Coronary artery (tissue), 2 donors: Measurements from ENCODE around the gene RPL41.

Experiments
- DNase-seq: peaks from one replicate; pipeline ENCODE4 v3.0.0-alpha.2; 2017; ENCODE audit warnings: low spot score
- H3K27ac ChIP-seq, 2 donors: fragments of 200-600 bp; sonication (generic); one replicate each; pipeline ENCODE4 v1.5.1; 2016 to 2019
- H3K4me3 ChIP-seq: fragments of 200-600 bp; sonication (generic); 2 replicates; pipeline ENCODE4 v1.5.1; 2016; ENCODE audit warnings: mild to moderate bottlenecking, moderate library complexity
- TF ChIP-seq, protein P1 (sequence below): fragments of 200-600 bp; sonication (generic); IDR thresholded peaks from one replicate; pipeline ENCODE4 v1.5.1; 2019; ENCODE audit warnings: antibody characterized with exemption

RPL41 gene

DNA sequence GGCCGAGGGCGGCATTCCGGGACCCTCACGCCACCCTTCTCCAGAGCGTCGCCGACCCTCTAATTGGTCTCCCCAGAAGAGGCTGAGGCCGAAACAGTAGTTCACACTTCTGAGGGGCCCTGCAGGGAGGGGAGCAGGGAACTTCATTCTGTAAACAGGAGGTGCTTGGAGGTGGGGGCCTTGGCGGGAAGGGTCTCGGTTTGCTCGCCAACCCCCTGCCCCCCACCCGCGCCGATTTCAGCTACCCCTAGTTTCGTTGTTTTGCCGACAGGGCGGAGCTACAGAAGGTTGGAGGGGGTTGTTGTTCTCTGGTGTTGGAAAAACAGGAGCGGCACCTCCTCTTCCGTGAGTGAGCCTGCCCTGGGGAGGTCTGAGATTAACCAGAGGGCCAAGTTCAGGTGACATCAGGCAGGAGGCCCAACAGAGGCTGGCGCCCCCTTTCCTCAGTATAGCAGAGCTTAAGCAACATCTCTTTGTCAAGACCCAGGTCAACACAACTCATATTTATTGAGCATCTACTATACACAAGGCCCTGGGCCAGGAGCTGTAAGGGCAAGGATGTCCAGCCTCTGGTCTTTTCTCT lies 35.8 kb upstream of the RPL41 start:
- no peak for DNase-seq
- Histone ChIP-seq H3K27ac (peak overlapping the region in 1 of 2 donors; percentile 81), H3K4me3 (peak overlapping the region; percentile 76)
- TF ChIP-seq, protein P1, sequence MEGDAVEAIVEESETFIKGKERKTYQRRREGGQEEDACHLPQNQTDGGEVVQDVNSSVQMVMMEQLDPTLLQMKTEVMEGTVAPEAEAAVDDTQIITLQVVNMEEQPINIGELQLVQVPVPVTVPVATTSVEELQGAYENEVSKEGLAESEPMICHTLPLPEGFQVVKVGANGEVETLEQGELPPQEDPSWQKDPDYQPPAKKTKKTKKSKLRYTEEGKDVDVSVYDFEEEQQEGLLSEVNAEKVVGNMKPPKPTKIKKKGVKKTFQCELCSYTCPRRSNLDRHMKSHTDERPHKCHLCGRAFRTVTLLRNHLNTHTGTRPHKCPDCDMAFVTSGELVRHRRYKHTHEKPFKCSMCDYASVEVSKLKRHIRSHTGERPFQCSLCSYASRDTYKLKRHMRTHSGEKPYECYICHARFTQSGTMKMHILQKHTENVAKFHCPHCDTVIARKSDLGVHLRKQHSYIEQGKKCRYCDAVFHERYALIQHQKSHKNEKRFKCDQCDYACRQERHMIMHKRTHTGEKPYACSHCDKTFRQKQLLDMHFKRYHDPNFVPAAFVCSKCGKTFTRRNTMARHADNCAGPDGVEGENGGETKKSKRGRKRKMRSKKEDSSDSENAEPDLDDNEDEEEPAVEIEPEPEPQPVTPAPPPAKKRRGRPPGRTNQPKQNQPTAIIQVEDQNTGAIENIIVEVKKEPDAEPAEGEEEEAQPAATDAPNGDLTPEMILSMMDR: no peak

GRCh38 chr12:56081393-56082347 lies 34.8 kb upstream of the RPL41 start:
- TF ChIP-seq, protein P1: no peak
- Histone ChIP-seq H3K27ac (no peak overlapping the region), H3K4me3 (peak overlapping the region; percentile 76)
- DNase-seq: no peak

GRCh38 chr12:56082382-56082781 lies 34.1 kb upstream of the RPL41 start:
- TF ChIP-seq, protein P1: no peak
- no peak for DNase-seq
- Histone ChIP-seq H3K27ac (no peak overlapping the region), H3K4me3 (no peak overlapping the region)

- TF ChIP-seq, protein P1: no peak
- Histone ChIP-seq H3K4me3 (no peak overlapping the region), H3K27ac (peak overlapping the region in 1 of 2 donors; percentile 16)
- DNase-seq: no peak
Measured at GRCh38 chr12:56082967-56083366, 33.5 kb upstream of the RPL41 start.

- no peak for DNase-seq
- TF ChIP-seq, protein P1: no peak
- H3K27ac ChIP-seq: no peak overlapping the region
- no peak overlapping the region for H3K4me3 ChIP-seq
Measured at GRCh38 chr12:56084958-56085543, 31.4 kb upstream of the RPL41 start.

DNA sequence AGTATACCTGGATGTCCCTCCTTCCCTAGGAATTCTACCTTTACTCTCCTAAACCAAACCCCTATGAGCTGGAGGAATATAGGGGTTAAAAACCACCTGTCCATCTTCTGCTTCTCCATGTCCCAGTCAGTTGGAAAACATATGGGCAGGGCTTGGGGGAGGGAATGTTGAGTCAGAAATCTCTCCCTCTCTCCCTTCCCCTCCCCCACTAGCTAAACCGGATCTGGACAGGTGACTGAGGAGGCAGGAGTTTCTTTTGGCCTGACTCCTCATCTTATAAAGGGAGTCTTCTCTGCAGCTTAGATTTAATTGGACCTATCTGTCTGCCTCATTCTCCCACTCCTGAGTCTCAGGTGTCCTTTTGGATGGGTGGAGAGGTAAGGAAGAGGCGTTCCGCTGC lies 30.3 kb upstream of the RPL41 start:
- Histone ChIP-seq H3K4me3 (no peak overlapping the region), H3K27ac (no peak overlapping the region)
- TF ChIP-seq, protein P1: no peak
- no peak for DNase-seq
